ENCODE measurements around the gene LIMS3.
"Not testable (repeated sequence)": the region's sequence is repeated elsewhere in the genome, so short reads cannot be mapped to it uniquely, and the experiment has no call there.

DNA sequence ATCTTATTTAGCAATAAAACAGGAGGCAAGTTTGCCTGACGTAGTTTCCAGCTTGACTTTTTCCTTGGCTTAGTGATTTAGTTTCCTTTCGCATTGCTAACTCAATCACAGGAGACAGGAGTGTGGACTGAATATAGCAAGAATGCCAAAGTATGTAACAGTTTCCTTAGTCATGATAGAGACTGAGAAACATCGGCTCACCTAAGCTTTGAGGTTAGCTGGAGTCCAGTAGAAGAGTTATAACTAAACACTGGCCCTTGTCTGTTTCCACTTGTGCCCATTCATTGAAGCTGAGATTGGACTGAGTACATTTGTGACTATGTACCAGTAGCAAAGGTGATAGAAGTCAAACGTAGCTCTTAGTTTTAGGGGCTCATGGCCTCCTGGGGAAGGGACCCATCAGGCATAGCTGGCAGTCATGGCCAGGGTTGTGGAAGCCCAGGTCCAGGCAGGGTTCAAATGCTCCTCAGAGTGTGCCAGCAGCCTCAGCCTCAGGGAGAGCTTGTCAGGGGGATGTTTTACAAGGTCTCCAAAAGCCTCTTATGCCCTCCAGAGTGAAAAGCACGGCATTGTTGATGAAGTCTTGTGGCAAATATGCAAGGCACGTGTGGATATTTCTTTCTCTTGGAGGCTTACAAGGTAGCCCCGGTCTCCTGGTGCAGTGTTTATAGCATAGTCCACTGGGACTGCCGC is 573 bp upstream of the LIMS3 start:
- TF ChIP-seq, protein P1, sequence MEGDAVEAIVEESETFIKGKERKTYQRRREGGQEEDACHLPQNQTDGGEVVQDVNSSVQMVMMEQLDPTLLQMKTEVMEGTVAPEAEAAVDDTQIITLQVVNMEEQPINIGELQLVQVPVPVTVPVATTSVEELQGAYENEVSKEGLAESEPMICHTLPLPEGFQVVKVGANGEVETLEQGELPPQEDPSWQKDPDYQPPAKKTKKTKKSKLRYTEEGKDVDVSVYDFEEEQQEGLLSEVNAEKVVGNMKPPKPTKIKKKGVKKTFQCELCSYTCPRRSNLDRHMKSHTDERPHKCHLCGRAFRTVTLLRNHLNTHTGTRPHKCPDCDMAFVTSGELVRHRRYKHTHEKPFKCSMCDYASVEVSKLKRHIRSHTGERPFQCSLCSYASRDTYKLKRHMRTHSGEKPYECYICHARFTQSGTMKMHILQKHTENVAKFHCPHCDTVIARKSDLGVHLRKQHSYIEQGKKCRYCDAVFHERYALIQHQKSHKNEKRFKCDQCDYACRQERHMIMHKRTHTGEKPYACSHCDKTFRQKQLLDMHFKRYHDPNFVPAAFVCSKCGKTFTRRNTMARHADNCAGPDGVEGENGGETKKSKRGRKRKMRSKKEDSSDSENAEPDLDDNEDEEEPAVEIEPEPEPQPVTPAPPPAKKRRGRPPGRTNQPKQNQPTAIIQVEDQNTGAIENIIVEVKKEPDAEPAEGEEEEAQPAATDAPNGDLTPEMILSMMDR (IDR thresholded peaks at IDR 0.05; ENCODE audit: insufficient read depth, low read length, poor library complexity, severe bottlenecking) = not testable (repeated sequence)
- not testable (repeated sequence) for TF ChIP-seq EZH2phosphoT487 (conservative IDR thresholded peaks at IDR 0.05; ENCODE audit: low read length)
